Right cardiac atrium (tissue), 5 donors: ENCODE results near the gene RABGAP1L. TPM values are rescaled to one million over a fixed set of nuclear protein-coding genes. Genes with fewer than 3 reads are reported as not detected.

ENCODE experiments used
- ATAC-seq, 2 donors: fragments of 200-7000 bp; cut with Tn5 transposase; one replicate each; pipeline versions ENCODE4 v1.8.0 to v1.9.1; 2020; ENCODE audit warnings: moderate library complexity in 2 of 2, mild to moderate bottlenecking in 1 of 2
- DNase-seq, 3 donors: peaks; one replicate each; pipeline ENCODE4 v3.0.0-alpha.2; 2020
- H3K27ac ChIP-seq: one replicate; pipeline ENCODE4 v1.5.1; 2013; ENCODE audit warnings: mild to moderate bottlenecking, low read length, control low read depth, moderate library complexity
- H3K27me3 ChIP-seq: one replicate; pipeline ENCODE4 v1.6.1; 2013; ENCODE audit not compliant: control insufficient read depth, insufficient read depth
- H3K4me1 ChIP-seq: one replicate; pipeline ENCODE4 v1.6.1; 2013; ENCODE audit warnings: low read length; ENCODE audit not compliant: control insufficient read depth, insufficient read depth
- H3K4me3 ChIP-seq: one replicate; pipeline ENCODE4 v1.5.1; 2013; ENCODE audit warnings: low read length, control low read depth
- H3K9me3 ChIP-seq: one replicate; pipeline ENCODE4 v1.6.1; 2013; ENCODE audit warnings: low read length; ENCODE audit not compliant: control insufficient read depth
- WGBS: extraction: QIAGEN DNeasy Blood & Tissue Kit; methylation state at CpG from one replicate; pipeline ENCODE4 v1.1.7; 2013; 5-methylcytosine and 5-hydroxymethylcytosine counted together
- intact Hi-C, 4 donors: fragments of 100-400 bp; cut with DNase I; formaldehyde crosslinking; loops; one replicate each; pipeline versions ENCODE4 v1.11.0 to v1.14.0; 2022 to 2023
- polyA plus RNA-seq: library from polyadenylated mRNA; stranded (reverse); fragments of 200-250 nt; gene quantifications from one replicate; pipeline ENCODE4 v1.2.3, GENCODE V29; 2013
- total RNA-seq, 4 donors: library from RNA; stranded (reverse); fragmentation: NEBNext Ultra II Directional; extraction: Animal tissue kit (Norgen Biotek cat#: 25700); gene quantifications; one replicate each; pipeline ENCODE4 v1.2.1, GENCODE V29; 2021
- donor health status: healthy with polysubstance abuse.
- donor health status: DM: no; HTN: yes; CAD: no.
- donor health status: DM: no; HTN: no; CAD: no.
- donor health status: DM: no; HTN: yes; CAD: no; lungs with severe emphysema.
- donor health status: DM: yes; HTN: yes; CAD: no.

The RABGAP1L gene
- total and polyA plus RNA-seq, 5 donors: 174 to 367 (median 186) TPM

GRCh38 chr1:174713796-174714195, 554.5 kb downstream of the RABGAP1L start:
- Histone ChIP-seq H3K27ac (no peak overlapping the region), H3K9me3 (no peaks in the 10 kb centered on the region), H3K4me3 (no peak overlapping the region), H3K4me1 (no peaks in the 10 kb centered on the region), H3K27me3 (no peaks in the 10 kb centered on the region)
- WGBS: 33% methylated on average over 1 of the region's 1 CpG
- peak; percentile 69 to 78 for ATAC-seq
- intact Hi-C loops: no loop called here
- no peak for DNase-seq

DNA sequence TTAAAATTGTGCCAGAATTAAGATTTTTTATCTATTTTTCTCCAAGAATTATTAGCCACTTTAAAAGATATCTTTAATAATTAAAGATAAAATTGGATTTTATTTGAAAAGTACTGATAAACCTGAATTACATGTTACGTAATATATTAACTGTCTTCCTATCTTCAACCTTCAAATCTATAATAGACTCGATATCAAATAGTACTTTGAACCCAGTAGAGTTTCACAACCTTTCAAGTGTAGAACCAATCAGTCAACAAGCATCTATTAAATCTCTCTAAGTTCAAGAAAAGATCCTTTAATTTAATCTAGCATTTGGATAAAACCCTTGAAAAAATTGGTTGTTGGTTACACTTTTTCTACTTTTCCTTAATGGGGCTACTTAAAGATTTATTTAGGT, 559.9 kb downstream of the RABGAP1L start:
- Histone ChIP-seq H3K4me3 (no peak overlapping the region), H3K4me1 (no peaks in the 10 kb centered on the region), H3K9me3 (no peaks in the 10 kb centered on the region), H3K27ac (no peak overlapping the region), H3K27me3 (no peaks in the 10 kb centered on the region)
- ATAC-seq: no peak
- intact Hi-C loops: no loop called here
- no peak for DNase-seq
- 95% methylated on average over 2 of the region's 2 CpGs for WGBS

GRCh38 chr1:174720618-174721017, 561.3 kb downstream of the RABGAP1L start:
- no peak overlapping the region for H3K4me3 ChIP-seq
- ATAC-seq (no peak), DNase-seq (no peak)
- intact Hi-C loops: no loop called here
- H3K4me1 ChIP-seq: no peaks in the 10 kb centered on the region
- no peaks in the 10 kb centered on the region for H3K9me3 ChIP-seq
- H3K27me3 ChIP-seq: no peaks in the 10 kb centered on the region
- no peak overlapping the region for H3K27ac ChIP-seq
- WGBS: 85% methylated on average over 1 of the region's 1 CpG

DNA sequence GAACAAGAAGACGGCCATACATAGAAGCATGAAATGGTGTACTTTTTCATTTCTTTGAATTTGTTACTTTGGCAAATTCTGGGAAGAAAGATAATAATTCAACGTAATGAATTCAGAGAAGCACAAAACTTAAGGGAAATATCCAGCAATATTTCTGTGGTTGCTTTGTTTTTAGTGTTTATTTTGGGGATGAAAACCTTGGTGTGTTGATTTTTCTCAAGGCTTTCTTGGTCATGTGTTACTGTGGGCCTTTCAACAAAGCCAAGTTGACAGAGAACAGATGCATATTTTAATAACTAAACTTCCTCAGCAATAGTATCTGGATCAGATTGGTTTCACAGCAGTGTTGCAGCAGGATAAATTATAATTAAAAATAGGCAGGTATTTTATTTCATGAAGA, 561.9 kb downstream of the RABGAP1L start:
- 64% methylated on average over 2 of the region's 2 CpGs for WGBS
- intact Hi-C loops: no loop called here
- H3K27me3 ChIP-seq: no peaks in the 10 kb centered on the region
- no peak for ATAC-seq
- H3K9me3 ChIP-seq: no peaks in the 10 kb centered on the region
- no peak overlapping the region for H3K4me3 ChIP-seq
- H3K27ac ChIP-seq: no peak overlapping the region
- DNase-seq: no peak
- H3K4me1 ChIP-seq: no peaks in the 10 kb centered on the region

DNA sequence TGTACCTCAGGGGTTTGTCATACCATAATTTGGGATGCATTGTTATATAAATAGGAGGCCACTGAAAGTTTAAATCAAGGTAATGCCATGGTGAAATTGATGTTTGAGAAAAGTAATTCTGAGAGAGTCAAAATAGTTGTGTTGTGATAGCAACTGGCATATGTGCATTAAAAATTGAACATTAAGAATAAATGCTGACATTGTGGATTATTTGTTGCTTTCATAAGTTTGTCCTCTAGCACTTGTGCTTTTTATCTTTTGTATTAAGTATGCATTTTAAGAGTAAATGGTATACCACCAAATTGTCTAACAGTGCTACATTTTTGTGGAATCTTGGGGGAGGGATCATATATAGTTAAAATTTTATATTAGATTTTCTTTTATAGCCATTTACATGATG, 564.5 kb downstream of the RABGAP1L start:
- H3K9me3 ChIP-seq: no peaks in the 10 kb centered on the region
- intact Hi-C loops: no loop called here
- no peak for DNase-seq
- H3K4me1 ChIP-seq: no peaks in the 10 kb centered on the region
- ATAC-seq: no peak
- no peaks in the 10 kb centered on the region for H3K27me3 ChIP-seq
- no peak overlapping the region for H3K4me3 ChIP-seq
- no peak overlapping the region for H3K27ac ChIP-seq

- H3K4me1 ChIP-seq: no peaks in the 10 kb centered on the region
- H3K4me3 ChIP-seq: no peak overlapping the region
- H3K27ac ChIP-seq: no peak overlapping the region
- no peaks in the 10 kb centered on the region for H3K9me3 ChIP-seq
- intact Hi-C loops: no loop called here
- H3K27me3 ChIP-seq: no peaks in the 10 kb centered on the region
- DNase-seq: no peak
- ATAC-seq: no peak
These were observed 564.9 kb downstream of the RABGAP1L start for GRCh38 chr1:174724219-174724618.

GRCh38 chr1:174726167-174726879, 567.0 kb downstream of the RABGAP1L start:
- no peak for ATAC-seq
- no peaks in the 10 kb centered on the region for H3K27me3 ChIP-seq
- WGBS: 60% methylated on average over 2 of the region's 2 CpGs
- no peak overlapping the region for H3K27ac ChIP-seq
- no peaks in the 10 kb centered on the region for H3K4me1 ChIP-seq
- no peak for DNase-seq
- intact Hi-C loops: loop anchor here in 1 of 4 donors (5.0 kb wide), 1 partner anchor 464 kb away; no protein-coding TSS in a partner anchor
- no peaks in the 10 kb centered on the region for H3K9me3 ChIP-seq
- no peak overlapping the region for H3K4me3 ChIP-seq

DNA sequence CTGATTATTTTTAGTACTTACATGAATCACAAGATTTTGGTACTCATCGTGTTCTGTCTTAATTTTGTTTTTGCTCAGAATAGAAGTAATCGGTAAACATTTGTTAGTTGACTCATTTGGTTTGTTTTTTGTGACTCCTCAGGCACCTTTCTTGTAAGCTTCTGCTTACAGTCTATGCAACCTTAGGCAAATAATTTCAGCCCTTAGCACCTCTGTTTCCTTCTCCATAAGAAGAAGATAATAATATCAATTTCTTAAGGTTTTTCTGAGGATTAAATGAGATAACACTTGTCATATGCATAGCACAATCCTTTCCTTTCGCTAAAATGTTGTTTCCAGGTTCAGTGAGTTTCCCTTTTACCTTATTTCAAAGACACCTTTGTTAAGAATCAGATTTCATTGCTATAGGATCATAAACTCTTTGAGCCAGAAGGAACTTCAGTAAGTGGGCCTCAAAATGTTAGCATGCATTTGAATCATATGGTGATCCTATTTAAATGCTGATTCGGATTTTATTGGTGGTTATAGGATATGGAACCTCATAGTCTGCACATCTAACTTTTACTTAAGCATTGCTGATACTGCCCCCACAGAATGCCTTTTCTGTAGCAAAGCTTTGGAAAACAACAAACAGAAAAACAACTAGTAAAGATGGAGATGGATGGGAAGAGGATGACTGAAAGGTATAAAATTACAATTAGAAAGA, 567.7 kb downstream of the RABGAP1L start:
- intact Hi-C loops: loop anchor here in 1 of 4 donors (5.0 kb wide), 1 partner anchor 465 kb away; no protein-coding TSS in a partner anchor
- no peak overlapping the region for H3K4me3 ChIP-seq
- no peaks in the 10 kb centered on the region for H3K27me3 ChIP-seq
- DNase-seq: no peak
- no peaks in the 10 kb centered on the region for H3K4me1 ChIP-seq
- H3K27ac ChIP-seq: no peak overlapping the region
- ATAC-seq: no peak
- H3K9me3 ChIP-seq: no peaks in the 10 kb centered on the region
- WGBS: 79% methylated on average over 4 of the region's 4 CpGs

DNA sequence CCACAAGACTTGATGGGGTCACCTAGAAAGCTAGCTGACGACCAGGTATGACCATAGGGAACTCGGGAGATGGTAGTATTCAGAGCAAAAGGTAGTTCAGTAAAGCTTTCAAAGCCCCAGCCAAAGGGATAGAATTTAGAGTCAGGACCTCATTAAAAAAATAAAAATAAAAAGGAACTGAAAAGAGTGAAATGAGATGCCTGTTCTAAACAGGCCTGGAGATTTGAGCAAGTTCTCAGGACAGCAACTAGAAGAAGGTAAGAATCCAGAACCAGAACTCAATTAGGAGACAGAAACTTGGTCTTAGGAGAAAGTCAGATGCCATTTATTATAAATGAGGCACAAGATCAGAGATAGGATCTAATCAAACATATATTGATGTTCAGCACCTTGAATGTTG, 575.0 kb downstream of the RABGAP1L start:
- 97% methylated on average over 2 of the region's 2 CpGs for WGBS
- Histone ChIP-seq H3K27me3 (no peaks in the 10 kb centered on the region), H3K27ac (no peak overlapping the region), H3K4me3 (no peak overlapping the region), H3K4me1 (no peaks in the 10 kb centered on the region), H3K9me3 (no peaks in the 10 kb centered on the region)
- no peak for DNase-seq
- intact Hi-C loops: no loop called here
- no peak for ATAC-seq

DNA sequence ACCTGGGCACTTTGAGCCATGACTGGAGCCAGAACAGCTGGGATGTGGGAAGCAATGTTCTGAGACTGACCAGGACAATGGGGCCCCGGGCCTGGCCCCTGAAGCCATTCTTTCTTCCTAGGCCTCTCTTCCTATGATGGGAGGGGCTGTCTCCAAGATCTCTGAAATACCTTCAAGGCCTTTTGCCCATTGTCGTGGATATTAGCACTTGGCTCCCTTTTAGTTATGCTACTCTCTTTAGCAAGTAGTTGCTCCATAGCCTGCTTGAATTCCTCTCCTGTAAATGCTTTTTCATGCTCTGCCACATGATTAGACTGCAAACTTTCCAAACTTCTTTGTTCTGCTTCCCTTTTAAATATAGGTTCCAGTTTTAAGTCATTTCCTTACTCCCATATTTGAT, 577.5 kb downstream of the RABGAP1L start:
- H3K9me3 ChIP-seq: no peaks in the 10 kb centered on the region
- no peaks in the 10 kb centered on the region for H3K27me3 ChIP-seq
- DNase-seq (no peak), ATAC-seq (no peak)
- H3K27ac ChIP-seq: no peak overlapping the region
- no peak overlapping the region for H3K4me3 ChIP-seq
- no peaks in the 10 kb centered on the region for H3K4me1 ChIP-seq
- 97% methylated on average over 2 of the region's 2 CpGs for WGBS
- intact Hi-C loops: no loop called here

GRCh38 chr1:174740249-174740968, 581.1 kb downstream of the RABGAP1L start:
- no peak for DNase-seq
- 65% methylated on average over 2 of the region's 2 CpGs for WGBS
- H3K27ac ChIP-seq: no peak overlapping the region
- H3K4me1 ChIP-seq: no peaks in the 10 kb centered on the region
- no peaks in the 10 kb centered on the region for H3K9me3 ChIP-seq
- H3K4me3 ChIP-seq: no peak overlapping the region
- no peak for ATAC-seq
- intact Hi-C loops: loop anchor here in 3 of 4 donors (5.0 to 10.0 kb wide), 2 partner anchors 478 to 486 kb away; no protein-coding TSS in a partner anchor
- H3K27me3 ChIP-seq: no peaks in the 10 kb centered on the region
